K562 (cell line): Measurements from ENCODE around the gene VPS16. TPM values are rescaled to one million over a fixed set of nuclear protein-coding genes. Genes with fewer than 3 reads are reported as not detected.

Experiments
- ARNT ChIP-seq, 2 experiments: fragments of 450-650 bp; IDR thresholded peaks; 2 replicates each; pipeline ENCODE4 v1.6.1; 2016; ENCODE audit warnings: mild to moderate bottlenecking in 1 of 2
- ASH1L ChIP-seq: fragments of 450-650 bp; IDR thresholded peaks from 2 replicates; pipeline ENCODE4 v1.6.1; 2018; ENCODE audit warnings: borderline replicate concordance, mild to moderate bottlenecking, low read depth; ENCODE audit not compliant: partially characterized antibody
- ATF2 ChIP-seq: sonication (generic); formaldehyde crosslinking; IDR thresholded peaks from 2 replicates; pipeline ENCODE4 v1.8.1; 2022; ENCODE audit warnings: missing genetic modification reagents
- ELK1 ChIP-seq: sonication (generic); formaldehyde crosslinking; IDR thresholded peaks from 2 replicates; pipeline ENCODE4 v1.8.1; 2022; ENCODE audit warnings: missing genetic modification reagents
- EP400 ChIP-seq: fragments of 450-650 bp; IDR thresholded peaks from 2 replicates; pipeline ENCODE4 v1.6.1; 2017; ENCODE audit warnings: antibody characterized with exemption, mild to moderate bottlenecking, moderate library complexity
- FOXJ3 ChIP-seq: sonication (generic); formaldehyde crosslinking; IDR thresholded peaks from 2 replicates; pipeline ENCODE4 v1.4.0; 2020; ENCODE audit warnings: mild to moderate bottlenecking, missing genetic modification reagents
- FUS ChIP-seq: fragments of 200-400 bp; formaldehyde crosslinking; optimal IDR thresholded peaks from 2 replicates; pipeline ENCODE3; 2017; ENCODE audit warnings: low read depth, low read length
- GABPB2 ChIP-seq: fragments of 250-450 bp; sonication (Bioruptor Pico); conservative IDR thresholded peaks from 2 replicates; pipeline ENCODE4 v1.5.1; 2021; ENCODE audit warnings: mild to moderate bottlenecking
- IRF1 ChIP-seq: sonication (generic); formaldehyde crosslinking; IDR thresholded peaks from 2 replicates; pipeline ENCODE4 v1.8.0; 2022; ENCODE audit warnings: missing genetic modification reagents, mild to moderate bottlenecking, borderline replicate concordance
- IRF9 ChIP-seq: fragments of 450-650 bp; IDR thresholded peaks from 2 replicates; pipeline ENCODE4 v1.6.1; 2016; ENCODE audit warnings: missing biosample characterization, missing genetic modification characterization
- MLLT1 ChIP-seq, 2 experiments: fragments of 450-650 bp; IDR thresholded peaks; 2 replicates each; pipeline ENCODE4 v1.6.1; 2016
- POU5F1 ChIP-seq: fragments of 150-350 bp; IDR thresholded peaks from 2 replicates; pipeline ENCODE4 v1.6.1; 2014; ENCODE audit warnings: borderline replicate concordance, low read length, low read depth, mild to moderate bottlenecking; ENCODE audit not compliant: partially characterized antibody
- RBBP5 ChIP-seq: fragments of 200-600 bp; sonication (generic); IDR thresholded peaks from 2 replicates; pipeline ENCODE4 v1.6.1; 2012; ENCODE audit warnings: borderline replicate concordance, mild to moderate bottlenecking, low read length, control low read depth, inconsistent platforms; ENCODE audit not compliant: insufficient read depth, poor library complexity, severe bottlenecking
- RCOR1 ChIP-seq, 2 experiments: IDR thresholded peaks; 2 replicates each; pipeline ENCODE4 v1.6.1; 2012; ENCODE audit warnings: low read depth in 2 of 2, low read length in 2 of 2, borderline replicate concordance in 1 of 2, improper control_type of control experiment in 1 of 2
- SAFB ChIP-seq: fragments of 200-400 bp; formaldehyde crosslinking; IDR thresholded peaks from 2 replicates; pipeline ENCODE4 v1.6.1; 2017; ENCODE audit warnings: low read depth, low read length, borderline replicate concordance
- SMARCB1 ChIP-seq: IDR thresholded peaks from 2 replicates; pipeline ENCODE4 v1.6.1; 2011; ENCODE audit warnings: improper control_type of control experiment, low read depth; ENCODE audit not compliant: insufficient read length
- TCFL5 ChIP-seq: fragments of 250-450 bp; sonication (Bioruptor Pico); conservative IDR thresholded peaks from 2 replicates; pipeline ENCODE4 v1.6.1; 2021; ENCODE audit warnings: mild to moderate bottlenecking, moderate library complexity, matching md5 sums
- THRAP3 ChIP-seq: fragments of 450-650 bp; IDR thresholded peaks from 2 replicates; pipeline ENCODE4 v1.6.1; 2016; ENCODE audit warnings: mild to moderate bottlenecking, inconsistent platforms, borderline replicate concordance
- ZNF175 ChIP-seq: fragments of 200-800 bp; sonication (Bioruptor generic); IDR thresholded peaks from 2 replicates; pipeline ENCODE4 v1.6.1; 2016; ENCODE audit warnings: low read depth, mild to moderate bottlenecking, missing genetic modification characterization, missing compliant biosample characterization
- ZNF212 ChIP-seq: fragments of 450-650 bp; formaldehyde crosslinking; IDR thresholded peaks from 2 replicates; pipeline ENCODE4 v1.4.0; 2020; ENCODE audit warnings: mild to moderate bottlenecking
- ZNF408 ChIP-seq: fragments of 250-450 bp; sonication (Bioruptor Pico); IDR thresholded peaks from 2 replicates; pipeline ENCODE4 v1.4.0; 2020; ENCODE audit warnings: low read depth, mild to moderate bottlenecking, moderate library complexity
- ZSCAN32 ChIP-seq: fragments of 450-650 bp; formaldehyde crosslinking; IDR thresholded peaks from 2 replicates; pipeline ENCODE4 v1.4.0; 2020; ENCODE audit warnings: mild to moderate bottlenecking, moderate library complexity
- polyA plus RNA-seq, 8 experiments: library from polyadenylated mRNA; depleted of rRNA in 4 of 8; stranded (reverse) in 5 of 8; unstranded in 3 of 8; fragments of >200 nt; fragmentation: Nextera tagmentation in 2 of 8; fragmentation: Illumina TruSeq in 1 of 8; extraction: Ambion mirVana in 2 of 8; extraction: Trizol in 1 of 8; gene quantifications; 2 replicates each; pipeline versions ENCODE4 v1.2.1 to v1.2.3, GENCODE V29; 2011 to 2014; ENCODE audit warnings: inconsistent platforms in 1 of 8, missing spikeins in 1 of 8
- total RNA-seq, 7 experiments: library from RNA; depleted of rRNA in 6 of 7; stranded (reverse); fragments of >200 nt in 6 of 7; fragmentation: Illumina TruSeq in 2 of 7; extraction: Trizol in 2 of 7; gene quantifications; 2 replicates each; pipeline versions ENCODE4 v1.2.1 to v1.2.3, GENCODE V29; 2011 to 2021; ENCODE audit warnings: low replicate concordance in 1 of 7

VPS16 gene
- total and polyA plus RNA-seq, 9 of the 15 experiments (the other 6 are each of a cell fraction or from before 2014, with no cell fraction given), result 6.8 to 24.7 (median 14.0) TPM

GRCh38 chr20:2871661-2872458 lies 31.3 kb downstream of the VPS16 start (continued):
- no peak for TF ChIP-seq ASH1L
- TF ChIP-seq RCOR1 (IDR thresholded peaks at IDR 0.05; ENCODE audit: borderline replicate concordance in 1 of 2, low read depth in 2 of 2, low read length in 2 of 2), result no peak
- peak; percentile 21; the same call in 1 of the 2 replicates for TF ChIP-seq EP400
- no peak for TF ChIP-seq MLLT1 (IDR thresholded peaks at IDR 0.05)
- 0 out of 2 replicates have a peak, but pooled peaks have one; percentile 34 for TF ChIP-seq ZNF175
- no peak for TF ChIP-seq POU5F1
- no peak for TF ChIP-seq ELK1 (CRISPR knock-in tag)
- no peak for TF ChIP-seq ZNF408 (CRISPR knock-in tag)
- TF ChIP-seq ZSCAN32 (CRISPR knock-in tag), result no peak
- TF ChIP-seq FOXJ3, result no peak
- TF ChIP-seq ZNF212, result no peak
- no peak for TF ChIP-seq IRF9 (tag)
- no peak for TF ChIP-seq SMARCB1
- TF ChIP-seq RBBP5, result peak; percentile 49
- TF ChIP-seq THRAP3, result no peak
- TF ChIP-seq SAFB, result no peak
- no peak for TF ChIP-seq ATF2 (CRISPR knock-in tag)
- no peak for TF ChIP-seq GABPB2 (CRISPR knock-in tag)
- no peak for TF ChIP-seq ARNT (IDR thresholded peaks at IDR 0.05)
- TF ChIP-seq IRF1 (CRISPR knock-in tag), result no peak
- no peak for TF ChIP-seq TCFL5 (CRISPR knock-in tag)
- TF ChIP-seq FUS, result no peak
